ENCODE measurements around the gene GPBP1L1. TPM values are rescaled to one million over a fixed set of nuclear protein-coding genes. Genes with fewer than 3 reads are reported as not detected.

Gene GPBP1L1
- total RNA-seq, 1 donor from 2014 or later = 102 TPM

GRCh38 chr1:45687014-45687753, 851 bp upstream of the GPBP1L1 start:
- Mint-ChIP-seq H3K4me1 (ENCODE audit: unreplicated experiment) (peaks cover 33% of the 10 kb centered on the region), H3K27me3 (ENCODE audit: unreplicated experiment) (peaks cover 8% of the 10 kb centered on the region), H3K36me3 (ENCODE audit: low read depth, unreplicated experiment) (peaks cover 8% of the 10 kb centered on the region), H3K4me3 (ENCODE audit: unreplicated experiment) (peak overlapping the region; percentile 99), H3K27ac (ENCODE audit: unreplicated experiment) (peak overlapping the region; percentile 99), H3K9me3 (ENCODE audit: unreplicated experiment) (no peaks in the 10 kb centered on the region)
- DNase-seq (ENCODE audit: low spot score) = peak; percentile 94
- TF ChIP-seq, protein P1, sequence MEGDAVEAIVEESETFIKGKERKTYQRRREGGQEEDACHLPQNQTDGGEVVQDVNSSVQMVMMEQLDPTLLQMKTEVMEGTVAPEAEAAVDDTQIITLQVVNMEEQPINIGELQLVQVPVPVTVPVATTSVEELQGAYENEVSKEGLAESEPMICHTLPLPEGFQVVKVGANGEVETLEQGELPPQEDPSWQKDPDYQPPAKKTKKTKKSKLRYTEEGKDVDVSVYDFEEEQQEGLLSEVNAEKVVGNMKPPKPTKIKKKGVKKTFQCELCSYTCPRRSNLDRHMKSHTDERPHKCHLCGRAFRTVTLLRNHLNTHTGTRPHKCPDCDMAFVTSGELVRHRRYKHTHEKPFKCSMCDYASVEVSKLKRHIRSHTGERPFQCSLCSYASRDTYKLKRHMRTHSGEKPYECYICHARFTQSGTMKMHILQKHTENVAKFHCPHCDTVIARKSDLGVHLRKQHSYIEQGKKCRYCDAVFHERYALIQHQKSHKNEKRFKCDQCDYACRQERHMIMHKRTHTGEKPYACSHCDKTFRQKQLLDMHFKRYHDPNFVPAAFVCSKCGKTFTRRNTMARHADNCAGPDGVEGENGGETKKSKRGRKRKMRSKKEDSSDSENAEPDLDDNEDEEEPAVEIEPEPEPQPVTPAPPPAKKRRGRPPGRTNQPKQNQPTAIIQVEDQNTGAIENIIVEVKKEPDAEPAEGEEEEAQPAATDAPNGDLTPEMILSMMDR (IDR thresholded peaks at IDR 0.05; ENCODE audit: unreplicated experiment) = no peak

- Mint-ChIP-seq H3K4me3 (ENCODE audit: unreplicated experiment) (peak overlapping the region; percentile 99), H3K27me3 (ENCODE audit: unreplicated experiment) (peaks cover 8% of the 10 kb centered on the region), H3K27ac (ENCODE audit: unreplicated experiment) (peak overlapping the region; percentile 99), H3K9me3 (ENCODE audit: unreplicated experiment) (no peaks in the 10 kb centered on the region), H3K36me3 (ENCODE audit: low read depth, unreplicated experiment) (peaks cover 6% of the 10 kb centered on the region), H3K4me1 (ENCODE audit: unreplicated experiment) (peaks cover 34% of the 10 kb centered on the region)
- peak; percentile 37 for DNase-seq (ENCODE audit: low spot score)
- TF ChIP-seq, protein P1 (IDR thresholded peaks at IDR 0.05; ENCODE audit: unreplicated experiment) = no peak
These were observed 382 bp downstream of the GPBP1L1 start for GRCh38 chr1:45686015-45686287.

GRCh38 chr1:45685308-45686014, 872 bp downstream of the GPBP1L1 start:
- H3K9me3 Mint-ChIP-seq (ENCODE audit: unreplicated experiment) = no peaks in the 10 kb centered on the region
- peak overlapping the region; percentile 99 for H3K27ac Mint-ChIP-seq (ENCODE audit: unreplicated experiment)
- H3K4me3 Mint-ChIP-seq (ENCODE audit: unreplicated experiment) = peak overlapping the region; percentile 99
- peaks cover 8% of the 10 kb centered on the region for H3K27me3 Mint-ChIP-seq (ENCODE audit: unreplicated experiment)
- peaks cover 4% of the 10 kb centered on the region for H3K36me3 Mint-ChIP-seq (ENCODE audit: low read depth, unreplicated experiment)
- peaks cover 34% of the 10 kb centered on the region for H3K4me1 Mint-ChIP-seq (ENCODE audit: unreplicated experiment)
- TF ChIP-seq, protein P1 (IDR thresholded peaks at IDR 0.05; ENCODE audit: unreplicated experiment) = no peak
- no peak for DNase-seq (ENCODE audit: low spot score)

DNA sequence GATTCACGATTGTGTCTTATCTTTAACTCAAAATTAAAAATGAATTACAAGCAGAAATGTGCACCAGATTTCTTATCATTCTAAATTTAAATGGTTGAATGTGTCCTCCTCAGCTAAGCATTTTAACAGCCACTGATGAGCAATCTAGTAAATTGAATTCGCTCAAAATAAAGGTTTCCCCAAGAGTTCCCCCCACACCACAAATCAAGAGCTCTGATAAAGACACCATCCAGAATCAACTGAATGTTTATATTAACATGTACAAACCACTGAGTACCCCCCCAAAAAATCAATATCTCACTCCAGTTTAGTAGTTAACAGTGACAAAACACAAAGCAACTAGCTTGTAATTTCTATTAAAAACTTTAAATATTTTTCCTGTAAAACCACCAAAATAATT, 1.9 kb downstream of the GPBP1L1 start:
- peaks cover 8% of the 10 kb centered on the region for H3K27me3 Mint-ChIP-seq (ENCODE audit: unreplicated experiment)
- DNase-seq (ENCODE audit: low spot score) = no peak
- H3K36me3 Mint-ChIP-seq (ENCODE audit: low read depth, unreplicated experiment) = peaks cover 4% of the 10 kb centered on the region
- TF ChIP-seq, protein P1 (IDR thresholded peaks at IDR 0.05; ENCODE audit: unreplicated experiment) = no peak
- H3K4me3 Mint-ChIP-seq (ENCODE audit: unreplicated experiment) = peak overlapping the region; percentile 99
- H3K9me3 Mint-ChIP-seq (ENCODE audit: unreplicated experiment) = no peaks in the 10 kb centered on the region
- H3K4me1 Mint-ChIP-seq (ENCODE audit: unreplicated experiment) = peaks cover 35% of the 10 kb centered on the region
- H3K27ac Mint-ChIP-seq (ENCODE audit: unreplicated experiment) = no peak overlapping the region

- Mint-ChIP-seq H3K36me3 (ENCODE audit: low read depth, unreplicated experiment) (no peaks in the 10 kb centered on the region), H3K27me3 (ENCODE audit: unreplicated experiment) (peaks cover 3% of the 10 kb centered on the region), H3K27ac (ENCODE audit: unreplicated experiment) (no peak overlapping the region), H3K4me3 (ENCODE audit: unreplicated experiment) (no peak overlapping the region), H3K4me1 (ENCODE audit: unreplicated experiment) (peaks cover 37% of the 10 kb centered on the region), H3K9me3 (ENCODE audit: unreplicated experiment) (no peaks in the 10 kb centered on the region)
- DNase-seq (ENCODE audit: low spot score) = no peak
- TF ChIP-seq, protein P1 (IDR thresholded peaks at IDR 0.05; ENCODE audit: unreplicated experiment) = no peak
These were observed 3.4 kb downstream of the GPBP1L1 start for GRCh38 chr1:45682942-45683341.
